Measurements from ENCODE around the gene CCDC191.

The CCDC191 gene

GRCh38 chr3:114058646-114059045 lies 2.3 kb upstream of the CCDC191 start:
- no peak for DNase-seq

- DNase-seq = no peak
Measured at GRCh38 chr3:114057011-114057347, 653 bp upstream of the CCDC191 start.

- no peak for DNase-seq
Measured at GRCh38 chr3:114052216-114052615, 4.1 kb downstream of the CCDC191 start.

GRCh38 chr3:114043205-114043604 lies 13.1 kb downstream of the CCDC191 start:
- DNase-seq = no peak

GRCh38 chr3:114035896-114036295 lies 20.4 kb downstream of the CCDC191 start:
- DNase-seq = no peak

- DNase-seq = no peak
Measured at GRCh38 chr3:114034787-114035545, 21.4 kb downstream of the CCDC191 start.

GRCh38 chr3:114034211-114034610 lies 22.1 kb downstream of the CCDC191 start:
- no peak for DNase-seq

GRCh38 chr3:114033721-114034120 lies 22.6 kb downstream of the CCDC191 start:
- DNase-seq = no peak

GRCh38 chr3:114026331-114026730 lies 30.0 kb downstream of the CCDC191 start:
- no peak for DNase-seq

- DNase-seq = no peak
Measured at GRCh38 chr3:114025451-114025850, 30.9 kb downstream of the CCDC191 start.

- DNase-seq = no peak
Measured at GRCh38 chr3:114022145-114022802, 34.1 kb downstream of the CCDC191 start.

- no peak for DNase-seq
Measured at GRCh38 chr3:114020907-114021306, 35.4 kb downstream of the CCDC191 start.

- no peak for DNase-seq
Measured at GRCh38 chr3:114019486-114019885, 36.8 kb downstream of the CCDC191 start.

- no peak for DNase-seq
Measured at GRCh38 chr3:114014211-114014610, 42.1 kb downstream of the CCDC191 start.

- no peak for DNase-seq
Measured at GRCh38 chr3:114011059-114011797, 45.1 kb downstream of the CCDC191 start.

- no peak for DNase-seq
Measured at GRCh38 chr3:114005481-114005880, 50.8 kb downstream of the CCDC191 start.

- DNase-seq = no peak
Measured at GRCh38 chr3:113985541-113985940, 70.8 kb downstream of the CCDC191 start.

- DNase-seq = no peak
Measured at GRCh38 chr3:113983544-113983943, 72.8 kb downstream of the CCDC191 start.

GRCh38 chr3:113981803-113982202 lies 74.5 kb downstream of the CCDC191 start:
- DNase-seq = no peak

- DNase-seq = peak; percentile 80 to 84
Measured at GRCh38 chr3:113979916-113980315, 76.4 kb downstream of the CCDC191 start.

GRCh38 chr3:113977822-113978221 lies 78.5 kb downstream of the CCDC191 start:
- no peak for DNase-seq

GRCh38 chr3:113968986-113969385 lies 87.3 kb downstream of the CCDC191 start:
- DNase-seq = no peak

- DNase-seq = peak in 1 of 2 experiments; percentile 2
Measured at GRCh38 chr3:113966172-113966571, 90.2 kb downstream of the CCDC191 start.

- no peak for DNase-seq
Measured at GRCh38 chr3:113963879-113964278, 92.4 kb downstream of the CCDC191 start.

All from NCI-H526 (cell line).